Thyroid gland (tissue), 4 donors: ENCODE results near the gene TNS3. TPM values are rescaled to one million over a fixed set of nuclear protein-coding genes. Genes with fewer than 3 reads are reported as not detected.

Experiments used
- DNase-seq, 2 donors: peaks; one replicate each; pipeline ENCODE4 v3.0.0-alpha.2; 2019
- H3K27ac ChIP-seq, 3 donors: fragments of 200-600 bp; sonication (generic); 1 replicate in 2 of 3; 2 replicates in 1 of 3; pipeline ENCODE4 v1.5.1; 2016 to 2019; ENCODE audit warnings: mild to moderate bottlenecking in 1 of 3, moderate library complexity in 1 of 3
- H3K27me3 ChIP-seq: fragments of 200-600 bp; sonication (generic); one replicate; pipeline ENCODE4 v1.5.1; 2019
- H3K36me3 ChIP-seq, 2 donors: fragments of 200-600 bp; sonication (generic); one replicate each; pipeline ENCODE4 v1.5.1; 2016 to 2019
- H3K4me1 ChIP-seq, 2 donors: fragments of 200-600 bp; sonication (generic); one replicate each; pipeline ENCODE4 v1.5.1; 2017 to 2019
- H3K4me3 ChIP-seq, 3 donors: fragments of 200-600 bp; sonication (generic); replicated peaks in 1 of 3; 1 replicate in 2 of 3; 2 replicates in 1 of 3; pipeline ENCODE4 v1.5.1; 2016; ENCODE audit warnings: mild to moderate bottlenecking in 1 of 3
- H3K9me3 ChIP-seq: fragments of 200-600 bp; sonication (generic); one replicate; pipeline ENCODE4 v1.5.1; 2017
- CTCF ChIP-seq, 6 experiments: fragments of 200-600 bp in 3 of 6; fragments of 450-650 bp in 3 of 6; sonication (generic) in 3 of 6; IDR thresholded peaks; one replicate each; pipeline ENCODE4 v1.5.1; 2016 to 2019; ENCODE audit warnings: antibody characterized with exemption in 6 of 6, mild to moderate bottlenecking in 2 of 6, inconsistent platforms in 1 of 6, moderate library complexity in 1 of 6
- POLR2A ChIP-seq, 2 donors: fragments of 450-650 bp; IDR thresholded peaks; one replicate each; pipeline ENCODE4 v1.6.1; 2017; ENCODE audit warnings: antibody characterized with exemption in 2 of 2, mild to moderate bottlenecking in 2 of 2, moderate library complexity in 1 of 2
- WGBS, 2 donors: methylation state at CpG; one replicate each; pipeline ENCODE4 v1.1.5; 2017; 5-methylcytosine and 5-hydroxymethylcytosine counted together
- intact Hi-C: fragments of 100-400 bp; cut with DNase I; formaldehyde crosslinking; loops from one replicate; pipeline ENCODE4 v1.15.1; 2023
- total RNA-seq, 4 donors: library from RNA; depleted of rRNA; stranded (reverse); fragments of >200 nt; gene quantifications; one replicate each; pipeline ENCODE4 v1.2.3, GENCODE V29; 2016

TNS3 gene
- total RNA-seq, 4 donors from 2014 or later: 65.8 to 93.0 (median 80.7) TPM

- 95 to 100% methylated on average over 4 to 7 of the region's 7 CpGs for WGBS, 2 donors
- H3K27me3 ChIP-seq: no peaks in the 10 kb centered on the region
- peaks cover 0 to 18% of the 10 kb centered on the region in 2 donors for H3K36me3 ChIP-seq
- peaks cover 19 to 21% of the 10 kb centered on the region in 2 donors for H3K4me1 ChIP-seq
- H3K4me3 ChIP-seq: no peak overlapping the region
- H3K27ac ChIP-seq: no peak overlapping the region
- no peaks in the 10 kb centered on the region for H3K9me3 ChIP-seq
- intact Hi-C loops: no loop called here
- TF ChIP-seq CTCF (IDR thresholded peaks at IDR 0.05) (no peak), POLR2A (IDR thresholded peaks at IDR 0.05) (no peak)
- no peak for DNase-seq
These were observed 235.5 kb downstream of the TNS3 start for GRCh38 chr7:47346377-47346914.

GRCh38 chr7:47345857-47346298 is 236.0 kb downstream of the TNS3 start:
- Histone ChIP-seq H3K4me1 (peaks cover 19 to 21% of the 10 kb centered on the region in 2 donors), H3K4me3 (no peak overlapping the region), H3K27ac (peak overlapping the region in 1 of 3 donors; percentile 33), H3K36me3 (peaks cover 0 to 18% of the 10 kb centered on the region in 2 donors), H3K27me3 (no peaks in the 10 kb centered on the region), H3K9me3 (no peaks in the 10 kb centered on the region)
- no peak for DNase-seq
- intact Hi-C loops: no loop called here
- WGBS, 2 donors: 96 to 97% methylated on average over 6 to 7 of the region's 11 CpGs
- TF ChIP-seq POLR2A (IDR thresholded peaks at IDR 0.05): no peak
- no peak for TF ChIP-seq CTCF (IDR thresholded peaks at IDR 0.05)

- 96 to 97% methylated on average over 32 of the region's 32 CpGs for WGBS, 2 donors
These were observed 237.5 kb downstream of the TNS3 start for GRCh38 chr7:47344171-47344955.

GRCh38 chr7:47343061-47343455 is 238.9 kb downstream of the TNS3 start:
- WGBS, 2 donors: 74 to 78% methylated on average over 5 of the region's 5 CpGs
- H3K9me3 ChIP-seq: no peaks in the 10 kb centered on the region
- no peak for TF ChIP-seq POLR2A (IDR thresholded peaks at IDR 0.05)
- no peak for TF ChIP-seq CTCF (IDR thresholded peaks at IDR 0.05)
- peaks cover 0 to 18% of the 10 kb centered on the region in 2 donors for H3K36me3 ChIP-seq
- no peak overlapping the region for H3K4me3 ChIP-seq
- H3K4me1 ChIP-seq: peaks cover 19 to 21% of the 10 kb centered on the region in 2 donors
- H3K27ac ChIP-seq: peak overlapping the region; percentile 43 to 65 (median 51)
- no peaks in the 10 kb centered on the region for H3K27me3 ChIP-seq
- intact Hi-C loops: no loop called here
- no peak for DNase-seq

More at GRCh38 chr7:47344171-47344955, 237.5 kb downstream of the TNS3 start:
- Histone ChIP-seq H3K36me3 (peaks cover 0 to 18% of the 10 kb centered on the region in 2 donors), H3K27me3 (no peaks in the 10 kb centered on the region), H3K4me3 (no peak overlapping the region), H3K9me3 (no peaks in the 10 kb centered on the region), H3K27ac (no peak overlapping the region), H3K4me1 (peaks cover 19 to 21% of the 10 kb centered on the region in 2 donors)
- no peak for TF ChIP-seq POLR2A (IDR thresholded peaks at IDR 0.05)
- TF ChIP-seq CTCF (IDR thresholded peaks at IDR 0.05): no peak
- intact Hi-C loops: no loop called here
- DNase-seq: no peak
